Heart left ventricle (tissue), 16 donors: ENCODE results near the gene SNAPC5. TPM values are rescaled to one million over a fixed set of nuclear protein-coding genes. Genes with fewer than 3 reads are reported as not detected.

Experiments used
- ATAC-seq, 4 donors: fragments of 200-7000 bp; cut with Tn5 transposase; one replicate each; pipeline ENCODE4 v1.9.1; 2020 to 2022; ENCODE audit warnings: moderate library complexity in 4 of 4, mild to moderate bottlenecking in 3 of 4, moderate number of reproducible peaks in 1 of 4
- DNase-seq, 5 donors: peaks; one replicate each; pipeline ENCODE4 v3.0.0-alpha.2; 2020
- H3K27ac ChIP-seq, 12 donors: fragments of 200-600 bp; sonication (generic) in 4 of 12; one replicate each; pipeline versions ENCODE4 v1.5.0 to v1.8.0; 2016 to 2022; ENCODE audit warnings: mild to moderate bottlenecking in 2 of 12
- H3K27me3 ChIP-seq, 9 donors: fragments of 200-600 bp; sonication (generic) in 2 of 9; one replicate each; pipeline versions ENCODE4 v1.5.1 to v1.8.0; 2016 to 2022; ENCODE audit warnings: mild to moderate bottlenecking in 3 of 9
- H3K36me3 ChIP-seq, 9 donors: fragments of 200-600 bp; sonication (generic) in 2 of 9; one replicate each; pipeline versions ENCODE4 v1.5.0 to v1.8.0; 2018 to 2022; ENCODE audit warnings: mild to moderate bottlenecking in 2 of 9
- H3K4me1 ChIP-seq, 12 donors: fragments of 200-600 bp; sonication (generic) in 4 of 12; one replicate each; pipeline versions ENCODE4 v1.5.0 to v1.8.0; 2016 to 2022; ENCODE audit warnings: mild to moderate bottlenecking in 3 of 12
- H3K4me3 ChIP-seq, 12 donors: fragments of 200-600 bp; sonication (generic) in 4 of 12; one replicate each; pipeline versions ENCODE4 v1.5.0 to v1.8.0; 2017 to 2022; ENCODE audit warnings: mild to moderate bottlenecking in 9 of 12, moderate library complexity in 4 of 12
- H3K9me3 ChIP-seq, 12 donors: fragments of 200-600 bp; sonication (generic) in 4 of 12; one replicate each; pipeline versions ENCODE4 v1.5.0 to v1.8.0; 2016 to 2022; ENCODE audit warnings: mild to moderate bottlenecking in 1 of 12
- POLR2A ChIP-seq, 2 donors: fragments of 450-650 bp; IDR thresholded peaks; one replicate each; pipeline ENCODE4 v1.6.1; 2017; ENCODE audit warnings: antibody characterized with exemption in 2 of 2, mild to moderate bottlenecking in 2 of 2, moderate library complexity in 2 of 2
- WGBS, 4 donors: extraction: QIAGEN DNeasy Blood & Tissue Kit in 2 of 4; methylation state at CpG; one replicate each; pipeline versions ENCODE4 v1.1.5 to v1.1.7; 2013 to 2018; 5-methylcytosine and 5-hydroxymethylcytosine counted together
- intact Hi-C, 10 donors: fragments of 100-400 bp; cut with DNase I; formaldehyde crosslinking; loops; one replicate each; pipeline versions ENCODE4 v1.11.1 to v1.14.2; 2022
- polyA plus RNA-seq, 2 donors: library from polyadenylated mRNA; stranded (reverse); fragments of 200-250 nt; gene quantifications; one replicate each; pipeline ENCODE4 v1.2.3, GENCODE V29; 2013
- total RNA-seq, 9 donors: library from RNA; depleted of rRNA in 2 of 9; stranded (reverse); fragments of >200 nt in 2 of 9; fragmentation: NEBNext Ultra II Directional in 3 of 9; extraction: Animal tissue kit (Norgen Biotek cat#: 25700) in 3 of 9; gene quantifications; one replicate each; pipeline versions ENCODE4 v1.1.0 to v1.2.4, GENCODE V29; 2016 to 2023
- TF ChIP-seq, protein P1 (sequence below), 12 donors: fragments of 200-600 bp; sonication (generic) in 4 of 12; IDR thresholded peaks; one replicate each; pipeline versions ENCODE4 v1.5.0 to v1.8.0; 2018 to 2022; ENCODE audit warnings: antibody characterized with exemption in 12 of 12, mild to moderate bottlenecking in 5 of 12
- donor health status: ischemic (EF 13 %, LVEDD 7.1; RV severe dilation, severe dysfunction).
- donor health status: healthy with polysubstance abuse.
- donor health status: DM: no; HTN: yes; CAD: no.
- donor health status: DM: no; HTN: no; CAD: no.
- donor health status: ischemic (EF 25% LVEDD 6.9; RV normal size, moderate dysfunction).
- donor health status: ischemic (EF 25% LVEDD 5.7; RV mildly dilated, moderate dysfunction).
- donor health status: healthy.
- donor health status: DM: yes; HTN: yes; CAD: no.
- donor health status: ischemic (EF 35%, LVEDD 5.7; RV mildly dilated, moderate dysfunction).
- donor health status: nonischemic (EF 11% LVEDD 7.7; RV severe dilation, severe dysfunction).
- donor health status: DM: yes; HTN: yes; CAD: no.
- donor health status: PGD.
- donor health status: ischemic (EF 29% LVEDD 5.4; RV normal size, mild dysfunction).
- donor health status: nonischemic (EF 23%, LVEDD 6.1; RV moderate dilation, normal function).

The SNAPC5 gene
- total and polyA plus RNA-seq, 11 donors = 25.4 to 59.5 (median 29.6) TPM

DNA sequence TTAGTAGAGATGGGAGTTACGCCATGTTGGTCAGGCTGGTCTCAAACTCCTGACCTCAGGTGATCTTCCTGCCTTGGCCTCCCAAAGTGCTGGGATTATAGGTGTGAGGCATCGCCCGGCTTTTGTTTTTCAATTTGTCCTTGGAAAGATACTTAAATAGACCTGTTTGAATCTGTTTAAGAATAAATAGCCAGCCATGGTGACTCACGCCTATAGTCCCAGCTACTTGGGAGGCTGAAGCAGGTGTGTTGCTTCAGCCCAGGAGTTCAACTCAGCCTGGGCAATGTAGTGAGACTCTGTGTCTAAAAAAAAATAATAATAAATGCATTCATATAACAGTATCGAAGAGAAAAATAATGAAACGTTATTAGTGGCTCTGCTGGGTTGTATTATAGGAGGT is 17.3 kb downstream of the SNAPC5 start:
- ATAC-seq (no peak), DNase-seq (no peak)
- WGBS, 4 donors = 87 to 97% (median 90%) methylated on average over 6 of the region's 6 CpGs
- Histone ChIP-seq H3K36me3 (peaks cover 0 to 34% (median 17%) of the 10 kb centered on the region in 9 donors), H3K4me1 (peaks cover 0 to 7% (median 0%) of the 10 kb centered on the region in 12 donors), H3K27ac (no peak overlapping the region), H3K4me3 (no peak overlapping the region), H3K9me3 (no peaks in the 10 kb centered on the region), H3K27me3 (no peaks in the 10 kb centered on the region)
- intact Hi-C loops = no loop called here
- TF ChIP-seq, protein P1, sequence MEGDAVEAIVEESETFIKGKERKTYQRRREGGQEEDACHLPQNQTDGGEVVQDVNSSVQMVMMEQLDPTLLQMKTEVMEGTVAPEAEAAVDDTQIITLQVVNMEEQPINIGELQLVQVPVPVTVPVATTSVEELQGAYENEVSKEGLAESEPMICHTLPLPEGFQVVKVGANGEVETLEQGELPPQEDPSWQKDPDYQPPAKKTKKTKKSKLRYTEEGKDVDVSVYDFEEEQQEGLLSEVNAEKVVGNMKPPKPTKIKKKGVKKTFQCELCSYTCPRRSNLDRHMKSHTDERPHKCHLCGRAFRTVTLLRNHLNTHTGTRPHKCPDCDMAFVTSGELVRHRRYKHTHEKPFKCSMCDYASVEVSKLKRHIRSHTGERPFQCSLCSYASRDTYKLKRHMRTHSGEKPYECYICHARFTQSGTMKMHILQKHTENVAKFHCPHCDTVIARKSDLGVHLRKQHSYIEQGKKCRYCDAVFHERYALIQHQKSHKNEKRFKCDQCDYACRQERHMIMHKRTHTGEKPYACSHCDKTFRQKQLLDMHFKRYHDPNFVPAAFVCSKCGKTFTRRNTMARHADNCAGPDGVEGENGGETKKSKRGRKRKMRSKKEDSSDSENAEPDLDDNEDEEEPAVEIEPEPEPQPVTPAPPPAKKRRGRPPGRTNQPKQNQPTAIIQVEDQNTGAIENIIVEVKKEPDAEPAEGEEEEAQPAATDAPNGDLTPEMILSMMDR (IDR thresholded peaks at IDR 0.05) = no peak
- TF ChIP-seq POLR2A (IDR thresholded peaks at IDR 0.05) = no peak

DNA sequence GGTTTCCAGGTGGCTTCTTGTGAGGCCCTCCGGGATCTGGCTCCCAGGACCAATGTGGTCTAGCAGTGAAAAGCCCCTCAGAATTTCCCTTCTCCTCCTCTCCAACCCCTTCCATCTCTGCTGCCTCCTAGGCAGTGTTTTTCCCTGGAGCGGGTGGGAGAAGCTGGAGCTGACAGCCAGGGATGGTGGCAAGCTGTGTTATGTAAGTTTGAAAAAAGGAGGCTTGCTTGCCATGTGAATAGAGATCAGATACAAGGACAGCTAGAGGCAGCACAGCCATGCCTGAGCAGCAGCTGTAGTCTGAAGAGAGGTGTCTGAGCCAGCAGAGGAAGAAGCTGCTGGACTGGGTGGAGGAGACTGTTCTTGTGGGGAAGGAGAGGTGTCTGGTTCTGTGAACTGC is 20.6 kb downstream of the SNAPC5 start:
- WGBS, 4 donors = 91 to 100% (median 93%) methylated on average over 2 of the region's 2 CpGs
- DNase-seq (no peak), ATAC-seq (no peak)
- H3K36me3 ChIP-seq = peaks cover 0 to 14% (median 6%) of the 10 kb centered on the region in 9 donors
- no peak overlapping the region for H3K4me3 ChIP-seq
- no peaks in the 10 kb centered on the region for H3K9me3 ChIP-seq
- intact Hi-C loops = no loop called here
- no peak overlapping the region for H3K27ac ChIP-seq
- TF ChIP-seq POLR2A (IDR thresholded peaks at IDR 0.05) = no peak
- TF ChIP-seq, protein P1 (IDR thresholded peaks at IDR 0.05) = no peak
- H3K4me1 ChIP-seq = peaks cover 0 to 21% (median 9%) of the 10 kb centered on the region in 12 donors
- H3K27me3 ChIP-seq = no peaks in the 10 kb centered on the region

DNA sequence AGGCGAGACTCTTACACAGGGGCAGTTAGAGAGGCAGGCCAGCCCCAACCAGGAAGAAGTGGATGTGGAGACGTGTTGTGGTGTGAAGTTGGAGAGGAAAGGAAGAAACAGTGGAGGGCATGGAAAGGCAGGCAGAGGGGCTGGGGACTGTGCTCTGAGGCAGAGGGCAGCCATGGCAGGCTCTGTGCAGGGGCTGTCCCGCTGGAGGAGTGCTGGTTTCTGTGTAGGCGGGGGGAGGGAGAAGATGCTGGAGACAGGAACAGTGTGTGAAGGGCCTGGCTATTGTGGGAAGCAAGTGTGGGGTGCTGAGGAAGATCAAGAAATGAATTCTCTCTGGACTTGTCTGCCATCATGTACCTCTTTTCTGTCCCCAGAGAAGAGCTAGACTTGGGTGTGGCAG is 21.0 kb downstream of the SNAPC5 start:
- ATAC-seq = no peak
- H3K4me1 ChIP-seq = peaks cover 0 to 26% (median 11%) of the 10 kb centered on the region in 12 donors
- DNase-seq = no peak
- 84 to 91% (median 85%) methylated on average over 4 of the region's 4 CpGs for WGBS, 4 donors
- TF ChIP-seq POLR2A (IDR thresholded peaks at IDR 0.05) = no peak
- TF ChIP-seq, protein P1 (IDR thresholded peaks at IDR 0.05) = no peak
- H3K4me3 ChIP-seq = no peak overlapping the region
- no peak overlapping the region for H3K27ac ChIP-seq
- no peaks in the 10 kb centered on the region for H3K9me3 ChIP-seq
- H3K36me3 ChIP-seq = peaks cover 0 to 9% (median 1%) of the 10 kb centered on the region in 9 donors
- H3K27me3 ChIP-seq = no peaks in the 10 kb centered on the region
- intact Hi-C loops = no loop called here

DNA sequence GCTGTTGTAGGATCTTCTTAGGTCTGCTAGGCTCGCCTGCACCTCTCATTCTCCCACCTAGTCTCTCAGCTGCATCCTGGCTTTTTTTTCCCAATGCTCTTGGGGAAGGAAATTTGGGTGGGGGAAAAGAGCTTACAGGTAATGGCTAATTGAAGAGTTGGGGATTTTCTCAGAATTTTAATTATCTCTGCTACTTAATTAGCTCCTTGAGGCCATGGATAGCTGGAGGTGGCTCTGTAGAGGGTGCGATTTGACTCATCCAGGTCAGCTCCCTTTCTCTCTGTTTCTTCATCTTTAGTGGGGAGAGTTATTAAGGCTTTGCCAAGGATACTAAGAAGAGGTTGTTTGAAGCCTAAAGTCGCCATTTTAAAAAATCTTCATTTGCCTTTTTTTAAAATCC is 22.6 kb downstream of the SNAPC5 start:
- ATAC-seq (no peak), DNase-seq (no peak)
- peaks cover 0 to 5% (median 0%) of the 10 kb centered on the region in 9 donors for H3K36me3 ChIP-seq
- H3K4me1 ChIP-seq = peaks cover 0 to 26% (median 11%) of the 10 kb centered on the region in 12 donors
- no peaks in the 10 kb centered on the region for H3K27me3 ChIP-seq
- intact Hi-C loops = no loop called here
- WGBS, 4 donors = 97 to 99% (median 98%) methylated on average over 3 of the region's 3 CpGs
- no peak overlapping the region for H3K4me3 ChIP-seq
- TF ChIP-seq POLR2A (IDR thresholded peaks at IDR 0.05) = no peak
- TF ChIP-seq, protein P1 (IDR thresholded peaks at IDR 0.05) = no peak
- H3K9me3 ChIP-seq = no peaks in the 10 kb centered on the region
- H3K27ac ChIP-seq = no peak overlapping the region
